Stimulated activated memory B cell treated with anti-CD40 and anti-IgM and Interleukin-4, amounts not matched to agents 10 μg/mL and 1 μg/mL and 100 μg/mL, for 72 hours (primary cell): ENCODE measurements around the gene SMKR1.

Experiments
- ATAC-seq: fragments of 150-1000 bp; cut with Tn5 transposase; 2 replicates; pipeline ENCODE4 v1.10.0; 2021
- H3K27ac Mint-ChIP-seq: one replicate; pipeline ENCODE4 v1.8.0; 2022; ENCODE audit warnings: mild to moderate bottlenecking, mixed read lengths
- H3K27me3 Mint-ChIP-seq: one replicate; pipeline ENCODE4 v1.8.0; 2022; ENCODE audit warnings: mixed read lengths
- H3K36me3 Mint-ChIP-seq: one replicate; pipeline ENCODE4 v1.8.0; 2022; ENCODE audit warnings: mixed read lengths
- H3K4me1 Mint-ChIP-seq: one replicate; pipeline ENCODE4 v1.8.0; 2022; ENCODE audit warnings: mixed read lengths
- H3K4me3 Mint-ChIP-seq: one replicate; pipeline ENCODE4 v1.8.0; 2022; ENCODE audit warnings: mild to moderate bottlenecking, moderate library complexity, mixed read lengths
- H3K9me3 Mint-ChIP-seq: one replicate; pipeline ENCODE4 v1.8.0; 2022; ENCODE audit warnings: mixed read lengths

The SMKR1 gene

GRCh38 chr7:129501760-129502707 is at the start of gene SMKR1:
Gene SMKR1, plus strand, starts transcription at chr7:129502531. Its CDS starts 294 bp downstream, at chr7:129502825.
- Mint-ChIP-seq H3K9me3 (no peaks in the 10 kb centered on the region), H3K27ac (peak within 1 kb of the TSS; percentile 21), H3K27me3 (no peaks in the 10 kb centered on the region), H3K4me3 (peak within 1 kb of the TSS; percentile 73), H3K4me1 (peaks cover 36% of the 10 kb centered on the region), H3K36me3 (no peaks in the 10 kb centered on the region)
- ATAC-seq = peak; percentile 96

- no peaks in the 10 kb centered on the region for H3K27me3 Mint-ChIP-seq
- H3K4me1 Mint-ChIP-seq = no peaks in the 10 kb centered on the region
- no peak for ATAC-seq
- peaks cover 8% of the 10 kb centered on the region for H3K36me3 Mint-ChIP-seq
- H3K9me3 Mint-ChIP-seq = peaks cover 7% of the 10 kb centered on the region
- no peak overlapping the region for H3K4me3 Mint-ChIP-seq
- no peak overlapping the region for H3K27ac Mint-ChIP-seq
Measured at GRCh38 chr7:129452589-129453231, 49.6 kb upstream of the SMKR1 start.

- Mint-ChIP-seq H3K4me1 (no peaks in the 10 kb centered on the region), H3K9me3 (peaks cover 5% of the 10 kb centered on the region), H3K36me3 (peaks cover 7% of the 10 kb centered on the region), H3K27me3 (no peaks in the 10 kb centered on the region), H3K27ac (no peak overlapping the region), H3K4me3 (no peak overlapping the region)
- no peak for ATAC-seq
Measured at GRCh38 chr7:129453510-129454248, 48.7 kb upstream of the SMKR1 start.

- no peaks in the 10 kb centered on the region for H3K4me1 Mint-ChIP-seq
- H3K9me3 Mint-ChIP-seq = peaks cover under 1% of the 10 kb centered on the region
- no peak overlapping the region for H3K4me3 Mint-ChIP-seq
- no peak overlapping the region for H3K27ac Mint-ChIP-seq
- peaks cover 2% of the 10 kb centered on the region for H3K36me3 Mint-ChIP-seq
- no peak for ATAC-seq
- H3K27me3 Mint-ChIP-seq = no peaks in the 10 kb centered on the region
Measured at GRCh38 chr7:129454249-129454551, 48.1 kb upstream of the SMKR1 start.

GRCh38 chr7:129456421-129456820 is 45.9 kb upstream of the SMKR1 start:
- Mint-ChIP-seq H3K27me3 (no peaks in the 10 kb centered on the region), H3K4me1 (no peaks in the 10 kb centered on the region), H3K27ac (no peak overlapping the region), H3K36me3 (no peaks in the 10 kb centered on the region), H3K9me3 (no peaks in the 10 kb centered on the region), H3K4me3 (no peak overlapping the region)
- ATAC-seq = no peak

GRCh38 chr7:129457101-129457500 is 45.2 kb upstream of the SMKR1 start:
- no peaks in the 10 kb centered on the region for H3K9me3 Mint-ChIP-seq
- no peaks in the 10 kb centered on the region for H3K4me1 Mint-ChIP-seq
- no peaks in the 10 kb centered on the region for H3K36me3 Mint-ChIP-seq
- ATAC-seq = no peak
- H3K27me3 Mint-ChIP-seq = no peaks in the 10 kb centered on the region
- H3K4me3 Mint-ChIP-seq = no peak overlapping the region
- no peak overlapping the region for H3K27ac Mint-ChIP-seq

GRCh38 chr7:129458171-129458570 is 44.2 kb upstream of the SMKR1 start:
- Mint-ChIP-seq H3K4me1 (no peaks in the 10 kb centered on the region), H3K36me3 (no peaks in the 10 kb centered on the region), H3K4me3 (no peak overlapping the region), H3K9me3 (no peaks in the 10 kb centered on the region), H3K27ac (no peak overlapping the region), H3K27me3 (no peaks in the 10 kb centered on the region)
- no peak for ATAC-seq

- ATAC-seq = no peak
- Mint-ChIP-seq H3K36me3 (no peaks in the 10 kb centered on the region), H3K27ac (no peak overlapping the region), H3K9me3 (no peaks in the 10 kb centered on the region), H3K27me3 (no peaks in the 10 kb centered on the region), H3K4me1 (no peaks in the 10 kb centered on the region), H3K4me3 (no peak overlapping the region)
Measured at GRCh38 chr7:129461809-129462208, 40.5 kb upstream of the SMKR1 start.

- Mint-ChIP-seq H3K27ac (no peak overlapping the region), H3K9me3 (no peaks in the 10 kb centered on the region), H3K4me1 (no peaks in the 10 kb centered on the region), H3K4me3 (no peak overlapping the region), H3K36me3 (no peaks in the 10 kb centered on the region), H3K27me3 (no peaks in the 10 kb centered on the region)
- ATAC-seq = no peak
Measured at GRCh38 chr7:129462420-129462819, 39.9 kb upstream of the SMKR1 start.

- H3K27me3 Mint-ChIP-seq = no peaks in the 10 kb centered on the region
- H3K4me3 Mint-ChIP-seq = no peak overlapping the region
- no peak for ATAC-seq
- H3K27ac Mint-ChIP-seq = no peak overlapping the region
- no peaks in the 10 kb centered on the region for H3K9me3 Mint-ChIP-seq
- no peaks in the 10 kb centered on the region for H3K4me1 Mint-ChIP-seq
- H3K36me3 Mint-ChIP-seq = no peaks in the 10 kb centered on the region
Measured at GRCh38 chr7:129464194-129464593, 38.1 kb upstream of the SMKR1 start.

GRCh38 chr7:129465080-129465479 is 37.3 kb upstream of the SMKR1 start:
- H3K36me3 Mint-ChIP-seq = no peaks in the 10 kb centered on the region
- no peak overlapping the region for H3K27ac Mint-ChIP-seq
- H3K4me3 Mint-ChIP-seq = no peak overlapping the region
- ATAC-seq = no peak
- H3K4me1 Mint-ChIP-seq = no peaks in the 10 kb centered on the region
- H3K27me3 Mint-ChIP-seq = no peaks in the 10 kb centered on the region
- H3K9me3 Mint-ChIP-seq = no peaks in the 10 kb centered on the region

- no peaks in the 10 kb centered on the region for H3K9me3 Mint-ChIP-seq
- no peaks in the 10 kb centered on the region for H3K36me3 Mint-ChIP-seq
- ATAC-seq = no peak
- H3K4me3 Mint-ChIP-seq = no peak overlapping the region
- H3K27ac Mint-ChIP-seq = no peak overlapping the region
- no peaks in the 10 kb centered on the region for H3K27me3 Mint-ChIP-seq
- no peaks in the 10 kb centered on the region for H3K4me1 Mint-ChIP-seq
Measured at GRCh38 chr7:129466796-129467195, 35.5 kb upstream of the SMKR1 start.

- Mint-ChIP-seq H3K9me3 (no peaks in the 10 kb centered on the region), H3K4me3 (no peak overlapping the region), H3K36me3 (no peaks in the 10 kb centered on the region), H3K27ac (no peak overlapping the region), H3K4me1 (no peaks in the 10 kb centered on the region), H3K27me3 (no peaks in the 10 kb centered on the region)
- no peak for ATAC-seq
Measured at GRCh38 chr7:129468087-129468486, 34.2 kb upstream of the SMKR1 start.

GRCh38 chr7:129468547-129468946 is 33.8 kb upstream of the SMKR1 start:
- Mint-ChIP-seq H3K4me3 (no peak overlapping the region), H3K9me3 (no peaks in the 10 kb centered on the region), H3K27me3 (no peaks in the 10 kb centered on the region), H3K36me3 (no peaks in the 10 kb centered on the region), H3K4me1 (no peaks in the 10 kb centered on the region), H3K27ac (no peak overlapping the region)
- ATAC-seq = peak; percentile 43

GRCh38 chr7:129469930-129470329 is 32.4 kb upstream of the SMKR1 start:
- no peaks in the 10 kb centered on the region for H3K4me1 Mint-ChIP-seq
- no peaks in the 10 kb centered on the region for H3K27me3 Mint-ChIP-seq
- H3K4me3 Mint-ChIP-seq = no peak overlapping the region
- no peaks in the 10 kb centered on the region for H3K36me3 Mint-ChIP-seq
- no peak overlapping the region for H3K27ac Mint-ChIP-seq
- no peaks in the 10 kb centered on the region for H3K9me3 Mint-ChIP-seq
- no peak for ATAC-seq
